COLO829 (cell line): ENCODE measurements around the gene FKBP11.

ENCODE experiments used
- DNase-seq: peaks from one replicate; pipeline ENCODE4 v3.0.0; 2012; ENCODE audit warnings: low spot score

FKBP11 gene

DNA sequence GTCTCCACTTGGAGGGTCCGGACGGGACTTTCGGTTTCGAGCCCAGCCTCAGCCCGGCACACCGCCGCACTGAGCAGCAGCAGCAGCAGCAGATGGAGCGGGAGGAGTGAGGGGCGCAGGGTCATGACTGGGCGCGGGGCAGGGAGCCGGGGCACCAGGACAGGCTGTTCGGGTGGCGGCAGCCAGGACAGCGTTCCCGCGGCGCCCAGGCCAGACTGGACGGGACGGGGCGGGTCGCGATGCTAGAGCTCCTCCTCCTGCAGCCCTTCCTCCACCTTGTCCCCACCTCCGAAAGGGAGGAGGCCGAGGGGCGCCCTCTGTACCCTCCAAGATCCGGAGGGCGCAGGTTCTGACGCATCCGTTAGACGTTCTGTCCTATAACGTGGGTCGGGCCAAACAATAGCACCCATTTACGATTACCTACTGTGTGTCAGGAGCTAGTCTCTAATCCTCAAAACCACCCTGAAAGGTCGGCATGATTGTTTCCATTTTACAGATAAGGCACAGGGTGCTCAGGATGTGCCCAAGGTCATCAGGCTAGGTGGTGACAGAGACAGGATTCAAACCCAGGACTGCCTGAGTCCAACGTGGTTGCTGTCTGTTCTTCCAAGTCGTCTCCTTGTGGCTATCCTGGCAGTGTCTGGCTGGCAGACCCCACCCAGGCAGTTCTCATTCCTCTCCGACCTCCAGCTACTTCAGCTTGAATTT lies at the start of gene FKBP11:
TSS of gene FKBP11 (minus strand) at position 189 of the 708 bp plus-strand sequence. CDS start at position 125, 64 bp downstream.
- peak; percentile 57 for DNase-seq

DNA sequence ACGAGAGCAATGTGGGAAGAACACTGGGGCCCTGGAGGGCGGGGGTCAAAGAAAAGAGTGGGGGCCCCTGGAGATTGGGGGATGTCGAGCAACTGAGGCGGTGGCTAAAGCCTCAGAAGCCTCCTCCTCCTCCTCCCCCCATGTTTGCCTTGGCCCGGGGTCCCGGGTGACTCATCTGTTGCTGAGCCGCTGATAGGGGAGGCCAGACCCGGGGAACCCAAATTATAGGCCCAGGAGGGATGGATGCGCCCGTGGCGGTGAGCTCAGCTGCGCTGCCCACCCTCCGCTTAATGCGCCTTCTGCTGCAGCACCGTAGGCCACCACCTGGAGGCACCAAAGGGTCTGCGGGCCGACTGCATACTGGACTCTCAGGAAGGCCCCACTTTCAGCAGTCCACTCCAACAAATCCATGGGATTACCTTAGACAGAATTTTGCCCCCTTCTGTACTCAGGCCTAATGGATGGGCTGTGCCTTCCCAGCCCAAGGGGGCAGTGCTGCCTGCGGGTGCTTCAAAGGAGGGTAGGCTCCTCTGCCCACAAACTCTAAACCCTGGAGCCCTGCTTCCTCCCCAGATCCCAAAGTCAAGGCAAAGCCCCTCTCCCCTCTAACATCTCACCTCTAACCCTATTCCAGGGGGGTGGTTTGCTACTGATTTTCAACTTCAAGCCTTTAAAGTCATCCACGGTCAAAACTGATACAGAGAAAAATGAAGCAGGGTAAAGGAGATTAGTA lies 48.8 kb upstream of the FKBP11 start:
- DNase-seq: no peak

DNA sequence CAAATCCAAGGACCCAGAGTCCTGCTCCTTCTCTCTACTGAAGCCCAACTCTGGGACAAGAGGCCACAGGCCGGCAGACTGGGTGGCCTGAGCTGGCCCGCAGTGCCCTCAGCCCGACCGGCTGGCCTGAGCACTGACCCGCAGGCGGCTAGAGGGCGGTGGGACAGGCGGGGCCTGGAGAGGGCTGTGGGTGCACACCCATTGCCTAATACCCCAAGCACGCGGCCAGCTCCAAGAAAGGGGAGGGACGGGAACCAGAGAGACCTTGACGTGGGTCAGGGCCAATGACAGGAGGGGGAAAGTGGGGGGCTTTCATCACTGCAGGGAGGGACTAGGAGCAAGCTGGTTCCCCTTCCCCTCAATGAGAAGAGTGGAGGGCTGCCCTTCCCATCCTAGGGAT lies 48.2 kb upstream of the FKBP11 start:
- DNase-seq: no peak

DNA sequence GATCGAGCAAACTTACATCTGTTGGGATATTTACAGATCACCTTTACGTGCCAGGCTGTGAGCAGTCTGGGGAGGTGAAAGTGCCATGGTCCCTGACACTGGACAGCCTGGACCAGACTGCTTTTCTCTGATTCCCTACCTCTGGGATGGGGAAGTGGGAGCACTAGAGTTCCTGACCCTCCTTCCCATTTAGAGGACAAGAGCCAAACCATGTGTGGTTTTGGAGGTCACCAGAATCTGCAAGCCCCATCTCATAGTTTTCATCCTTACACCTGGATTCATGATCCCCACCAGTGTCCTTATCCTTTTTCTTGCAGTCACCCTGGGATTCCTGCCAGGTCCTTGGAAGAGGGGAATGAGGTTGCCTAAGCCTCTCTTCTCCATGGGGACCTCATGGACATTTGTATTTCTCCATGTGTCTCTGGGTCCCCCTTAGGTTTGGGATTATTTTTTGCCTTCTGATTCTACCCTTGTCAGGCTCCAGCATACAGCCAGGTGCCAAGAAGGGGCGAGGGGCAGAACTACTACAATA lies 47.7 kb upstream of the FKBP11 start:
- DNase-seq: no peak

DNA sequence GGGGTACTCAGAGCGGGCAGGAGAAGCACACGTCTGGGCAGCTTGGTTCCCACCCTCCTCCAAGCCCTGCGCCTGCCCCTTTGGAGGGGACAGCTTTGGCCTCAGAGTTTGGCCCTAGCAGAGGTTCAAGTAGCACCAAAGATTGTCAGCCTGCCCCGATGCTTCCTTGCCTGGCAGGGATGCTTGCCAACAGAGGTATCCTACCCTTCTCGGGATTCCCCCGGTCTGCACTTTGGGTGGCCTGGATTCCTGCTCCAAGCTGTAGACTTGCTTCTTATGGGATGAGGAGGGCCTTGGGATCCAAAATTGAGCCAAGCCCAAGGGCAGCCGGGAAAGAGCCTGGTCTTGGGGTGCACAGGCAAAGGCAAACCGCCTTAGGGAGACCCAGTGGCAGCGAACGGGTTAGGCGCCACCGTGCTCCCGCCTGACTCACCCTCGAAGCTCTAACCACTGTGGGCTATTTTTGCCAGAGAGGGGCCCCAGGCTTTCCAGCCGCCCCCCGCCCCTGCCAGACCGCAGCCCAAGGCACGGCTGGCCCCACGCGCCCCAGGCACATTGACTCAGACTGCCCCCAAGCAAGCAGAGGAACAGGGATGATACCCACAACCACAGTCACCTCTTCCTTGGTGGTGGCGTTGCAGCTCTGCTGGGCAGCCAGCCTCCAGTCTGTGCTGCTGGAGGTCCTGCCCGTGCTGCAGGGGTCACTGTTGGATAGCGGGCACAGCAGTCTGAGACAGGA lies 47.1 kb upstream of the FKBP11 start:
- no peak for DNase-seq

DNA sequence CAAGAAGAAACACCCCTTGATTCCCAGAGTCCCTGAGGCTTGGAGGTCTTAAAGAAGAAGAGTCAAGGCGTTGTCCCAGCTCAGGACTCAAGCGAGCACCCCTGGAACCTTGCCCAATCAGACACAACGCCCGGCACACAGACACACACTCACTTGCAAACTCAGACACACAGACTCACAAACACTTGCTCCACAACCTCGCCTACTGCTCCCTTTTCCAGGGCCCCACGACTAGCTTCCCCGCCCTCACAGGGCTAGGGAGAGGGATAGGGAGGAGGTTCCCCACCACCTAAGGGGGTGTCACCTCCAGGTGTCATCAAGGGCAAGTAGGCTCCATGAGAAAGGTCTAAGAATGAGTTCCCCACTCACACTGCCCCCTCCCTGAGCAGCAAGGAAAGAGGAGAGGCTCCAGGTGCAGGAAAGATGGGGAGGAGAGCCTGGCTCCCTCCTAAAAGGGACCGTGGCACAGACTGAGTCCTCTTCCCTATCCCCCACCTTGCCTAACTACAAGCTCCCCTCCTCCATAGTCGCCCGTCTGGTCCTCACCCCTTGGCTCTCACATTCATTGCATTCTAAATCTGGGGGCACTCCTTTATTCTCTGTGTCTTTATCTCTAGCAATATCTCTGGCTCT lies 45.5 kb upstream of the FKBP11 start:
- DNase-seq: no peak

DNA sequence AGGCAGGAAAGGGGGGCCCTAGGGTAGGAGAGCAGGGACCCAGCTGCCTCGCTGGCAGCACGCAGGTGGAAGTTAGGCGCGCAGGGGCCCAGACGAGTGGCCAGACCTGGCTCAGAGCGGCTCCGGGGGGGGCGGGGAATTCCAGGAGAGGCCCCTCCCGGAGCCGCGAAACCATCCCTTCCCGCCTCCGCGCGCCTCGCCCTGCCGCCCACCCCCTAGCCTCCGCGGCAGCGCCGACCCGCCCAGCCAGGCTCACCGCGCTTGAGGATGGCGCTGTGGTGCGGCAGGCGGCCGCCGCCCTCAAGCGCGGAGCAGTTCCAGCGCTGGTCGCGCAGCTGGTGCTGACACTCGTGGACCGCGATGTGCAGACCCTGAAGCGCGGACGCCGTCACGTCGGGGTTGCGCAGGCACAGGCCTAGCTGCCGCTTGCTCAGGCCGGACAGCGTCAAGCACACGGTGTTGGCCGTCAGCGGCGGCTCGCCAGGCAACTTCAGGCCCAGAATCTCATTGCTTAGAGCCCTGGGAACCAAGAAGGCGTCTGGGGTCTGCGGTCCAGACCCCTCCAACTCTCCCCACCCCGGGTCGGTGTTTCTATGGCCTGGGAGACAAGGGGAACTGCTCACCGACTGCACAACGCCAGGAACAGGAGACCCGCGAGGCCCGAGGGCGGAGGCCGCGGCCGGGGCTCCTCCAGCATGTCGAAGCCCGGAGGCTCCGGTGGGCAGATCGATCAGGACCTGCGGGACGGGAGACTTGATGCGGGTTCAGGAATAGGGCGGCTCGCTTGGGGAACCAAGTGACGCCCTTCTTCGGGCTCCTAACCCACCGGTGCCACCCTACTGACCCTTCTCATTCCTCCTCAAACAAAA lies 44.8 kb upstream of the FKBP11 start:
- DNase-seq: no peak

DNA sequence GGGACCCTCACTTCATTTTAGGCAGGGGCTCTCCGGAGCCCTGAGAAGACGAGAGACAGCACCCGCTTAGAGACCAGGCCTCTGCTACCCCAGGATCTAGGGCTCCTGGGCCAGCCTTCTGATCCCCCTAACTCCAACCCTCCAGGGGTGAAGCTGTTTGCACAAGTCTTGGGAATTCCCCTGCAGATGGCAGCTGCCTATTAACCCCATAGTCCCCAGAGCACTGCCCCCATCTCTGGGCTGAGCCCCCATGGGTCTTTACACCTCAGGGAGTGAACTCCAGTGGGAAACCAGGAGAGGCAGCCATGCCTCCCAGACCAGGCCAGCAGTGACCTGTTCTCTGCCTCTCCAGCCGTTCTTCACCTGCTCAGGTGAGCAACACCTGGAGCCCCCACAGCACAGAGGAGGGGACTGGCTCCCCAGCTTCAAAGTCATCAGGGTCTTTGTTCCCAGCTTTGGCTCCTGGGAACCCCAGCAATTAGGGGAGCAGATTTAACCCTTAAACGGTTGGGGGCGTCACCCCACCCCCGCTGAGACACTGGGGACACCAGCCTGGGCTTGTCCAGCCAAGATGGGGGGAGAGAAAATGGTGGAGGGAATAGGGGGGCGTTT lies 44.0 kb upstream of the FKBP11 start:
- DNase-seq: no peak

DNA sequence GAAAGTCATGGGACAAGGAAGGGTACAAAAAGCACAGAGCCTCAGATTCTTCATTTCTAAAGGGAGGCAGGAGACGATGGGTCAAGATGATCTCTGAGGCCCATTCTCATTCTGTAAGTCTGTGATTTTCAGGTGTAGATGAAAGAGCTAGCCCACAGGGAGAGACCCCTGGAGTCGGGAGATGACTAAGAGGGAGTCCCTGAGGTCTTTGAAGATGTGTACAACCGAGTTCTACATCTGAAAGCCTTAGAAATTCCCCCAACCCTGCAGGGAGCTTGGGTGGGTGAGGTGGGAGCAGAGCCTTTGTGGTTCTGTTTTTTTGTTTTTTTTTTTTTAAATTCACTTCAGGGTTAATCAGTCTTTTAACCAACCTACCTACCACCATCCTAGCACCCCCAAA lies 43.2 kb upstream of the FKBP11 start:
- no peak for DNase-seq

DNA sequence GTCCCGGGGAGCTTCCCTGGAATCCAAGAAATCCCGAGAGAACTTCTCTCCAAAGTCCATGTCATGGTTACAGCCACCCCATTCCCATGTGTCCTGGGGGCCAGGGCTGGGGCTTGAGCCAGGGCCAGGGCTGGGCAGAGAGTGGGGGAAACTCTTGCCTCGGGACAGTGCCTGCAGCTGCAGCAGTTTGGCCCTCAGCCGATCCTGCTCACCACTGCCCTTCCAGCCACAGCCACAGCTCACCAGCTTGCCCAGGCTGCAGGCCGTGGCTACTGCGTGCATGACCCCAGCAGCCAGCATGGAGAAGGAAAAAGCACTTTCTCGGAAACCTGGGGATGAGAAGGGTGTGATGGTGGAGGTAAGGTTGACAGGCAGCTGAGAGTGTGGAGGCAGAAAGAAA lies 42.7 kb upstream of the FKBP11 start:
- DNase-seq: no peak

DNA sequence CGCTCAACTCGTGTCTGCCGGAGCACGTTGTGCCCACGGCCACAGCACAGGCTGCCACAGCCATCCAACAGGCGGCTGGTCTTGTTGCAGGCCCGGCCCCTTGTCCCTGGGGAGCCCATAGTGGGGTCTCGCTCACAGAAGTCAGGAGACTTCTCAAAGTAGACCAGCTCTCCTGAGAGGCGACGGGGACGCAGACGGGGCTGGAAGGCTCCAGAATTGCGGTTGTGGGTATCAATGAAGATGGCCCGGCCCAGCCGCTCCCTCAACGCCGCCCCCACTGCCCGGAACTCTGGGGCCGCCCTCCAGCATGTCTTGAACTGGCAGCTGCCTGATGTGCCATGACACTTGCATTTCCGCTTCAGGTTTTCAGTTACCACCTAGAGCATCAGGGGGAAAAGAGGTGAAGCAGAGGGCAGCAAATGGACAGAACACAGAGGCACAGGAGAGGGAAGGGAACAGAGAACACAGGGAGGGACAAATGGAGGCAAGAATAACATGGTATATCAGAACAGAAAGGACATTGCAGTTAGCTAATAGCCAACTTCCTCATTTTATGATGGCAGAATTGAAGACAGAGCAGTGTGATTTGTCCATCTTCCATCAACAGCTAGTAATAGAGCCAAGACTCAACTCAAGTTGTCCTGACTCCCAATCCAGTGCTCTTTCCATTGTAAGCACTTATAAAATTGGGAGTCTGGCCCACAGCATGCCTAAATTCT lies 41.0 kb upstream of the FKBP11 start:
- no peak for DNase-seq

DNA sequence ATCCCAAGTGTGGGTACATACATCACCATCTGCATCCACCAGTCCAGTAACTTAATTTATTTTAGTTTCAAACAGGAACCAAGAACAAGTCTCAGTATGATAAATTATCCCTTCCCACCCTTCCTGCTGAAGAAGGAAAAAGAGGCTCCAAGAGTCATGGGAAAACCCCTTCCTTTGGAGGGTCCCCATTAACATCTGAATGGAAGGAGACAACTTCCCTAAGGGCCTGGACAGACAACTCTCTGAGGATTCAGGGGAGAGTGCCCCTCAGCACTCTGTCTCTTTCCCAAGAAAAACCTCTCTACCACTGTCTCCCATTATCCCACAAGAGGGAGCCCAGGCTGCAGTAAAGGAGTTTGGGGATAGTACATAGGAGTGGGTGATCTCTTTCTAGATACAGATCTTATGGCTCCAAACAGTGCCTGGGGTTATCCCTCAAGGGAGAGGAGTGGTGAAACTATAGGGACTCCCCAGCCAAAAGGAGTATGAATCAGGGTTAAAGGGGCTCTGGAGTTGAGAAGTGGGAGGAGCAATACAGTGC lies 40.1 kb upstream of the FKBP11 start:
- DNase-seq: no peak

DNA sequence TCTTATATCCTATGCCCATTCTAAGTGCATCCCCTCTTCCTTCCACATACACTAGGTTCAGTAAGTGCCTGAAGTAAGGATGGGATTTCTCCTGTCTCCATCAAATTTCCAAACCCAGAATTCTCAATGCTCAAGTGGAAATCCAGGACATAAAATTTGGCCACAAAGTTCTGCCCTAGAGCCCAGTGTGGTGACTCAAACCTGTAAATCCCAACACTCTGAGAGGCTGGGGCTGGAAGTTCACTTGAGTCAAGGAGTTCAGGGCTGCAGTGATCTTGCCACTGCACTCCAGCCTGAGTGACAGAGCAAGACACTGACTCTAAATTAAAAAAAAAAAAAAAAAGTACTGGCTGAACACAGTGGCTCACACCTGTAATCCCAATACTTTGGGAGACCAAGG lies 36.5 kb upstream of the FKBP11 start:
- no peak for DNase-seq

DNA sequence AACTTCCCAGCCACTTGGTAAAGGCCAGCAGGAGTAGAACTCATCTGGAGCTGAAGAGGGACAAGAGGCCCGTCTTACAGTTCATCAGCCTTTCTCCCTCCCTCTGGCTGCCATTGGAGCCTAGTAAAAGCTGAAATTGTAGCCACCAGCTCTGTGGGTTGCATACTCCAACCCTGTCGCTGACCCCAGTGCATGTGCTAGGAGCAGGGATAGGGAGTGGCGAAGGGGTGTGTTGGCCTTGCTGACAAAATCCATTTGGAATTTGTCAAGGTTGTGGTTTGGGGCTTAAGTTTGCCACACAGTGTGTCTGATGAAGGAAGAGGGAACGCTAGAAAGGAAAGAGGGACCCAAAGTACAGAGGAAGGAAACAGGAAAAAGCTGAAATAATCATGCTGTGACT lies 36.0 kb upstream of the FKBP11 start:
- DNase-seq: no peak

DNA sequence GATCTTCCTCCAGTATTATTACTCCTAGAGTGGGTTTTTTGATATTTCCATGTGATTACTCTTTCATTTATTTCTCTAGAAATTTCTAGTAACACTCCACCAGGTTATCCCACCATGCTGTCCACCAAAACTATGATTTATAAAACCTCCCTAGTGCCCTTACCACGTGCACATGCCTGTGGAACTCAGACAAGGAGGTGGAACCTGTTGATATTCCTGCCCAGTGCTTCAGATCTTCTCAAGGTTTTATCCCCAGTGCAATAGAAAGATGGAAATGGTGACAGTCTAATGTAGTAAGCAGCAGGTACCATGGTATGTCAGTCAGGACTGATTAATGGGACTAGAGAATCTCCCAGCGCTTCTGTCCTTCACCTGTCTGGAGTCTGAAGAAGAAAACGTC lies 35.5 kb upstream of the FKBP11 start:
- no peak for DNase-seq

DNA sequence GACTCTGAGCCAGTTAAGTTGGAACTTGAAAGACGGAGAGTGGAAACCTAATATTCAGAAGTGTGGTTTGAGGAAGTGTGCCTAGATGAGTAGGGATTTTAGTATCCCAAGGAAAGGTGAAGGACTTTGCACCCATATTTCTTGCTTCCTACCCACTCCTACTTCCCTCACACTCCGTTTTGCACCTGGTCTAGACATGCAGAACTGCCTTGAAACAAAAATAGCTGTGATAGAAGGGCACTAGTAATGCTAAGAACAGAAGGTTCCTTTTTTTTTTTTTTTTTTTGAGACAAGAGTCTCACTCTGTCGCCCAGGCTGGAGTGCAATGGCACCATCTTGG lies 32.7 kb upstream of the FKBP11 start:
- DNase-seq: no peak

DNA sequence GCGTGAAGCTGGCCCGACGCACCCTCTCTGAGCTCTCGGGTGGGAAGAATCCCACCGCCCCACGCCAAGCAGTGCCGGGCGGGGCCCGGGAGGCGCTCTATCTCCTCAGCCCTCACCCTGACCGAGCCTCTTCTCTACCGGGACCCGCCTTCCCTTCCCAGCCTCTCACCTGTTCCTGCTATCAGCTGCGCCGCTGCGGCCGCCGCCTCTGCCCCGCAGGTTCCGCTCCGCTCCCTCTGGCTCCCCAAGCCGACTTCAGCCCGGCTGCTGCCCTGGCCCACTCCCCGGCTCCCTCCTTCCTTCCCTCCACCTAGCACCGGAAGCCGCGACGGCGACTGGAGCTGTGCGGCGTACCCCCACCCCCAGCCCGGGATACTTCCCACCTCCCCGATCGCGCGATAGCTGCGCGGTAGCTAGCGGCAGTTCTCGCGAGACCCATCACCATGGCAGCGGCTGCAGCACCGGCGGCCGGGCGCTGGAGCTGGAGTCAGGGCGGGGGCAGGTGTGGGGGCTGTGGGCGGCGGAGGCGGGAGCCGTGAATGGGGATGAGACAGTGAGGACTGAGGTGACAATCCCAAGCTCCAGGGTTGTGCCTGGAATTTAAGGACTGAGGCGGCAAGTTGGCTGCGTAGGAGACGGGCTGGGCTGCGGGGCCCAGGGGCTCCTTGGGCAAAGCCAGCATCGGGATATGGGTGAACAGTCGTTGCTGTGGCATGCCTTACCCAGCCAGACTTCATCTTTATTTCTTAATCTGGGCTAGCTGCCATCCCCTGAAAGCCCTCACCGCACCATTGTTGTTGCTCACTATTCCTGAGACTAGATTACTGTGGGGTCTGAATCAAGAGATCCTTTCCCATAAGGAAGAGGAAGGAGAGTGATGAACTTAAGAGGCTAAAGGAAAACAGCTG lies 32.1 kb upstream of the FKBP11 start, which contains the start of gene ARF3:
TSS of gene ARF3 (minus strand) at position 347 of the 908 bp plus-strand sequence. CDS start 16,392 bp downstream, outside the sequence.
- peak; percentile 94 for DNase-seq

DNA sequence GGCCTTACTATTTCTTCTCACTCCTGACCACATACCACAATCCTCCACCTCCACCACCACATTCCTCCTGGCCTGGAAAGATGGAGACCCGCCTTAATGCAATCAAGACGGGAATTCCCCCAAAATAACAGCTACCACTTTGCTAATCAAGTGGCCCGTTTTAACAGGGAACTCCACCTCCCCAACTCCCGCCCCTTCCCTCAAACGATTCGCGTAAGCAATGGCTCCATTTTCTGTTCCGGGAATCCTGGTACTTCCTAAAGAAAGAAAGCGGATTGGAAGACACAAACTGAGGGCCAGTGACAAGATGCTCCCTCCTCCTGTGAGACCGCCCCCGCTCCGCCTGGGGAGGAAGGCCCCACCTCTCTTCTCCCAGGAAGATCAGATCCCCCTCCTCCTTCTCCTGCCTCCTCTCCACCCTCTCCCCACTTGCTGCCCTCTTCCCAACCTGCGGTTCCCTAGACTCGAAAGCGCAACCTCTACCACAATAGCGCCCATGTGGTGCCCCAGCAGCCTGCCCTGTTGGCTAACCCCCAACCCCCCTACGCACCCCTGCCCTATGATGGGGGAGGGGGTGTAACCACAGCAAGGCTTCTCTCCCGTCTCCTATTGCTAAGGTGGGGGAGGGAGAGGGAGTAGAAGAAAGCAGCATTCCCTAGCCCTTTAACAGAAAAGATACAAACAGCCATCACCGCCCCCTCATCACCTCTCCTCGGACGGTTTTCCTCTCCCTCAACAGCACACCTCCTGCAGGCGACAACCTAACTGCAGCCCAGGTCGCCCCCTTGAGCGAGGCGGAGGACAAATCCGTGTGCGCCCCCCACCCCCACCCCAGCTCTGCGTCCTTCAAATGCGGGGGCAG lies 31.2 kb upstream of the FKBP11 start:
- peak; percentile 94 for DNase-seq
